ENCODE measurements around the gene TAF5L. TPM values are rescaled to one million over a fixed set of nuclear protein-coding genes. Genes with fewer than 3 reads are reported as not detected.

Gene TAF5L
- total and polyA plus RNA-seq, 2 of the 8 experiments (the other 6 are each of a cell fraction or from before 2014, with no cell fraction given) = 17.7 to 23.3 TPM

GRCh38 chr1:229629261-229629660 is 3.3 kb upstream of the TAF5L start (continued):
- TF ChIP-seq SUZ12 (IDR thresholded peaks at IDR 0.05; ENCODE audit: low read length) (no peak), EZH2 (IDR thresholded peaks at IDR 0.05; ENCODE audit: low read depth, low read length, severe bottlenecking) (no peak), YY1 (IDR thresholded peaks at IDR 0.05; ENCODE audit: low read depth, low read length) (no peak)
